ENCODE results near the gene MRPL34. TPM values are rescaled to one million over a fixed set of nuclear protein-coding genes. Genes with fewer than 3 reads are reported as not detected.
A peak's percentile ranks its signal among the peaks of the same experiment; 100 is the strongest.

Gene MRPL34
- total RNA-seq, 6 experiments from 2014 or later, result 63.5 to 363 (median 122) TPM

DNA sequence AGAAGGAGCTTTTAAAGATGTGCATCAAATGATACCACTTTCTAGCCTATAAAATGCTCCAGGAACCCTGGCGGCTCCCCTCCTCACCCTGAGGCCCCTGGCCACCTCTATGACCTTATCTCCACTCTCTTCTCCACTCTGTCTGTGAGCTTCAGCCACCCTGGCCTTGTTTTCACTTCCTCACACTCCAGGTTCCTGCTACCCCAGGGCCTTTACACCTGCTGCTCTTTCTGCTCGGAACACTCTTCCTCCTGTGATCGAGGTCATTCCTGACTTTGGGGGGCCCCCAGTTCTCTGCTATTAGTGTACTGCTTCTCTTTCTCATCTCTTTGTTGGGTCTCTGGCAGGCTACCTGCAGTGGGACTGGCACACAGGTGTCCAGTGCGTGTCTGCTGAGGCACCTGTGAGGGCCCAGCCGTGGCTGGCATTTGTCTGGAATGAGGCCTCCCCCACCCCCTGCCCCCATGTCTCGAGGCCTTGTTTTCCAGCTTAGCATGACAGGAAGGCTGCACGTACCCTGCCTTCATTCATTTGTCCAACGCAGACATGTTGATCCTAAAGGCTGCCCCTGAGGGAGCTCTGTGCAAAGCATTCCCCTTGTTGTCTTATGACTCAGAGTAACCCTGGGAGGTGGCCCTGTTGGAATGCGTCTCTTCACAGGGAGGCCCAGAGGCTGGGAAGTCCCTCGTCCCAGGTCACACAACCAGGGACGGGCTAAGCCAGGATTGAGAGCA is 6.0 kb downstream of the MRPL34 start:
- intact Hi-C loops (cut with DNase I), result no loop called here
- no peaks in the 10 kb centered on the region for H3K27me3 ChIP-seq
- no peaks in the 10 kb centered on the region for H3K9me3 ChIP-seq
- 67% methylated on average over 9 of the region's 11 CpGs for WGBS (ENCODE audit: insufficient coverage, low coverage, low lambda C conversion rate, missing lambda C conversion rate)
- peaks cover 0 to 23% (median 12%) of the 10 kb centered on the region in 4 donors for H3K36me3 ChIP-seq
- no peak overlapping the region for H3K4me3 ChIP-seq
- DNase-seq (no peak), ATAC-seq (peak in 1 of 4 donors; percentile 1)
- TF ChIP-seq POLR2A (IDR thresholded peaks at IDR 0.05), result no peak
- TF ChIP-seq, protein P1, sequence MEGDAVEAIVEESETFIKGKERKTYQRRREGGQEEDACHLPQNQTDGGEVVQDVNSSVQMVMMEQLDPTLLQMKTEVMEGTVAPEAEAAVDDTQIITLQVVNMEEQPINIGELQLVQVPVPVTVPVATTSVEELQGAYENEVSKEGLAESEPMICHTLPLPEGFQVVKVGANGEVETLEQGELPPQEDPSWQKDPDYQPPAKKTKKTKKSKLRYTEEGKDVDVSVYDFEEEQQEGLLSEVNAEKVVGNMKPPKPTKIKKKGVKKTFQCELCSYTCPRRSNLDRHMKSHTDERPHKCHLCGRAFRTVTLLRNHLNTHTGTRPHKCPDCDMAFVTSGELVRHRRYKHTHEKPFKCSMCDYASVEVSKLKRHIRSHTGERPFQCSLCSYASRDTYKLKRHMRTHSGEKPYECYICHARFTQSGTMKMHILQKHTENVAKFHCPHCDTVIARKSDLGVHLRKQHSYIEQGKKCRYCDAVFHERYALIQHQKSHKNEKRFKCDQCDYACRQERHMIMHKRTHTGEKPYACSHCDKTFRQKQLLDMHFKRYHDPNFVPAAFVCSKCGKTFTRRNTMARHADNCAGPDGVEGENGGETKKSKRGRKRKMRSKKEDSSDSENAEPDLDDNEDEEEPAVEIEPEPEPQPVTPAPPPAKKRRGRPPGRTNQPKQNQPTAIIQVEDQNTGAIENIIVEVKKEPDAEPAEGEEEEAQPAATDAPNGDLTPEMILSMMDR (IDR thresholded peaks at IDR 0.05), result no peak
- H3K27ac ChIP-seq, result no peak overlapping the region
- H3K4me1 ChIP-seq, result peaks cover 0 to 16% (median 6%) of the 10 kb centered on the region in 4 donors

DNA sequence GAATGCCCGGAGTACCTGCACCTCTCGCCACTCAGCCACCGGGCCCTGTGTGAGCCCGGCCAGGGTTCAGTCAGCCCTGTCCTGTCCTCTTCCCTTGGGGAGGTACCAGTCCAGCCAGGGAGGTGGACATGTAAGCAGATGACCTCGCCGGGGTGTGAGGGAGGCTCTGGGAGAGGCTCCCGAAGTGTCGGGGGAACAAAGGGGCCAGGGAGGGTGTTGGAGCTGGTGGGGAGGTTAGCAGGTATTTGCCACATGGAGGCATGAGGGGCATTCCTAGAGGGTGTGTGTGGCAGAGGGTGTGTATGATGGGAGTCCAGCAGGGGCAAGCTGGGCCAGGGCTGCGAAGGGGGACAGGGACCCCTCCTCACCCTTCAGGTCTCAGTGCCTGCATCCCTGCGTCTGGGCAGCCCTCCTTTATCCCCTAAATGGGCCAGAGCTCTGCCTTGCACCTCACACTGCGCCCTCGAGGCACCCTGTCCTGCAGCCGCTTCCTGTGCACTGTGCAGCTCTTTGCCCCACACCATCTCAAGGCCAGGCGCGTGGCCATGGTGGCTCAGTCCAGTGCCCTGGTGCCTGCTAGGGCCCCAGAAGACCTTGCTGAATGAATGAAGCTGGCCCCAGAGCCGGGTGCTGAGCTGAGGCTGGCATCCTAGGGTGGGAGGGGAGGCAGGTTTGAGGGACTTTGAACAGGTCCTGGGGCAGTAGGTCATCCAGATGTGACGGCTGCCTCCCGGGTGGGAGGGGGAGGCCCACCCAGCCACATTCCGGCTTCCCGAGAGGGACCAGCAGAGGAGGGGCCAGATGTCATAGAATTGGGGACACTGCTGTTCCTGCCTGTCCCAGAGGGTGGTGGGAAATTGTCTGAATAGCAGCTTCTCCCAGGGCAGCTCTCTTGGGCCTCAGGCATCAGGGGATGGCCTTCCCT is 6.8 kb downstream of the MRPL34 start:
- no peak overlapping the region for H3K27ac ChIP-seq
- no peaks in the 10 kb centered on the region for H3K27me3 ChIP-seq
- intact Hi-C loops (cut with DNase I), result no loop called here
- ATAC-seq (no peak), DNase-seq (no peak)
- 54% methylated on average over 4 of the region's 20 CpGs for WGBS (ENCODE audit: insufficient coverage, low coverage, low lambda C conversion rate, missing lambda C conversion rate)
- H3K4me3 ChIP-seq, result no peak overlapping the region
- H3K4me1 ChIP-seq, result peaks cover 0 to 10% (median 3%) of the 10 kb centered on the region in 4 donors
- peaks cover 0 to 23% (median 12%) of the 10 kb centered on the region in 4 donors for H3K36me3 ChIP-seq
- H3K9me3 ChIP-seq, result no peaks in the 10 kb centered on the region
- TF ChIP-seq, protein P1 (IDR thresholded peaks at IDR 0.05), result no peak
- TF ChIP-seq POLR2A (IDR thresholded peaks at IDR 0.05), result no peak

DNA sequence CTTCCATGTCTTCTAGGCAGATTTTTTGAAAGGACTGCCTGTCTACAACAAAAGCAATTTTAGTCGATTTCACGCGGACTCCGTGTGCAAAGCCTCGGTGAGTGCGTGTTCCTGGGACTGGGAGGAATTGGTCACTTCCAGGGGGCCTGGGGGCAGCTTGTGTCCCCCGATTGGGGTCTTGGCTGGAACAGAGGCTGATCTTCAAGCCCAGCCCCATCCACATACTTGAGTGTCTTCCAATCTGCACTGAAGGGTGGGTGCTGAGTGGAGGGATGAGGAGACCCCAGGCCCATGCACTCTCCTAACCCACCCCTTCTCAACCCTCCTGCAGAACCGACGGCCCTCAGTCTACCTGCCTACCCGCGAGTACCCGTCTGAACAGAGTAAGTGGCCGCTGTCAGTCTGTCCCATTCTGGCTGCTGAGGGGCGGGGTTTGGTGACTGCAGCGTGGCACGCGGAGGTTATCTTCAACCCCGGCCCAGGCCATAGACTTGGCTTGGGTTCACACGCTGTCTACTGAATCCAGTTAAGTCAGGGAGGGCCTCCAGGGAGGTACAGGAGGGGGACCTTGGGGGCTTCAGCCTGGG is 8.4 kb downstream of the MRPL34 start:
- intact Hi-C loops (cut with DNase I), result no loop called here
- Histone ChIP-seq H3K27ac (no peak overlapping the region), H3K36me3 (peaks cover 0 to 24% (median 12%) of the 10 kb centered on the region in 4 donors), H3K4me3 (no peak overlapping the region), H3K4me1 (peaks cover 0 to 10% (median 3%) of the 10 kb centered on the region in 4 donors), H3K27me3 (no peaks in the 10 kb centered on the region), H3K9me3 (no peaks in the 10 kb centered on the region)
- ATAC-seq, result no peak
- 87% methylated on average over 9 of the region's 19 CpGs for WGBS (ENCODE audit: insufficient coverage, low coverage, low lambda C conversion rate, missing lambda C conversion rate)
- DNase-seq, result no peak
- TF ChIP-seq, protein P1 (IDR thresholded peaks at IDR 0.05), result no peak
- no peak for TF ChIP-seq POLR2A (IDR thresholded peaks at IDR 0.05)

DNA sequence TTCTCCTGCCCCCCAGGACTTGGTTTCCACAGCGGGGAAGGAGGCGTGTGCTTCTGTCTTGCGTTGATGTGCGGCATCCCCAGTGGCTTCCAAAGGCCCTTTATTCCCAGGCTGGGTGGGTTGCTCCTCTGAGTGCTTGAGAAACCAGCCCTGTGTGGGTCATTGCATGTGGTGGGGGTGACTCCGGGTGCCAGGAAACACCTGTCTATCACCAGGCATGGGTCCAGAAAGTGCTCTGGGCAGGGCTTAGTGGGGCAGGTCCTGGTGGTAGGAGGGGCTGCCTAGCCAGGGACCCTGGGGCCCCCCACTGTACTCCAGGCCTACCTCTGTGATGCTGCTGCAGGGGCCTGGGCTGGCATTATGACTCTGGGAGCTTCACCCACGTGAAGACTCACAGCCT is 13.3 kb downstream of the MRPL34 start:
- WGBS (ENCODE audit: insufficient coverage, low coverage, low lambda C conversion rate, missing lambda C conversion rate), result 46% methylated on average over 3 of the region's 6 CpGs
- H3K27me3 ChIP-seq, result no peaks in the 10 kb centered on the region
- H3K9me3 ChIP-seq, result no peaks in the 10 kb centered on the region
- TF ChIP-seq POLR2A (IDR thresholded peaks at IDR 0.05), result no peak
- intact Hi-C loops (cut with DNase I), result no loop called here
- no peak overlapping the region for H3K4me3 ChIP-seq
- no peak for ATAC-seq
- no peak for DNase-seq
- H3K4me1 ChIP-seq, result no peaks in the 10 kb centered on the region
- peaks cover 0 to 34% (median 16%) of the 10 kb centered on the region in 4 donors for H3K36me3 ChIP-seq
- no peak overlapping the region for H3K27ac ChIP-seq

All from right lobe of liver (tissue), 6 donors.